ENCODE measurements around the gene SMYD3. TPM values are rescaled to one million over a fixed set of nuclear protein-coding genes. Genes with fewer than 3 reads are reported as not detected.
"Not testable (repeated sequence)": the region's sequence is repeated elsewhere in the genome, so short reads cannot be mapped to it uniquely, and the experiment has no call there.

The SMYD3 gene
- total RNA-seq, 4 donors from 2014 or later = 8.4 to 25.7 (median 14.4) TPM

GRCh38 chr1:246035060-246035541 lies 472.0 kb downstream of the SMYD3 start:
- no peak for TF ChIP-seq CTCF (IDR thresholded peaks at IDR 0.05)
- TF ChIP-seq POLR2A (IDR thresholded peaks at IDR 0.05) = no peak
- intact Hi-C loops (cut with DNase I; ENCODE audit: low total_unique reads) = no loop called here
- WGBS, 2 donors = 53 to 56% methylated on average over 11 of the region's 11 CpGs
- no peak for DNase-seq (ENCODE audit: low spot score in 2 of 2)
- no peak overlapping the region for H3K4me3 ChIP-seq (ENCODE audit: low read depth, poor library complexity, severe bottlenecking)

- intact Hi-C loops (cut with DNase I; ENCODE audit: low total_unique reads) = no loop called here
- TF ChIP-seq CTCF (IDR thresholded peaks at IDR 0.05) (no peak), POLR2A (IDR thresholded peaks at IDR 0.05) (no peak)
- H3K4me3 ChIP-seq (ENCODE audit: low read depth, poor library complexity, severe bottlenecking) = no peak overlapping the region
- no peak for DNase-seq (ENCODE audit: low spot score in 2 of 2)
- WGBS, 2 donors = 76 to 82% methylated on average over 12 of the region's 12 CpGs
Measured at GRCh38 chr1:246034630-246035029, 472.4 kb downstream of the SMYD3 start.

GRCh38 chr1:246032984-246033383 lies 474.1 kb downstream of the SMYD3 start:
- WGBS, 2 donors = 95 to 97% methylated on average over 1 of the region's 1 CpG
- intact Hi-C loops (cut with DNase I; ENCODE audit: low total_unique reads) = no loop called here

GRCh38 chr1:246032031-246032551 lies 475.0 kb downstream of the SMYD3 start:
- intact Hi-C loops (cut with DNase I; ENCODE audit: low total_unique reads) = no loop called here
- no peak overlapping the region for H3K4me3 ChIP-seq (ENCODE audit: low read depth, poor library complexity, severe bottlenecking)
- DNase-seq (ENCODE audit: low spot score in 2 of 2) = no peak
- TF ChIP-seq CTCF (IDR thresholded peaks at IDR 0.05) (no peak), POLR2A (IDR thresholded peaks at IDR 0.05) (no peak)
- WGBS, 2 donors = 73 to 85% methylated on average over 3 of the region's 3 CpGs

More at GRCh38 chr1:246032984-246033383, 474.1 kb downstream of the SMYD3 start:
- TF ChIP-seq CTCF (IDR thresholded peaks at IDR 0.05) (no peak), POLR2A (IDR thresholded peaks at IDR 0.05) (no peak)
- H3K4me3 ChIP-seq (ENCODE audit: low read depth, poor library complexity, severe bottlenecking) = no peak overlapping the region
- no peak for DNase-seq (ENCODE audit: low spot score in 2 of 2)

- intact Hi-C loops (cut with DNase I; ENCODE audit: low total_unique reads) = no loop called here
- no peak overlapping the region for H3K4me3 ChIP-seq (ENCODE audit: low read depth, poor library complexity, severe bottlenecking)
- no peak for DNase-seq (ENCODE audit: low spot score in 2 of 2)
- 89 to 90% methylated on average over 1 of the region's 1 CpG for WGBS, 2 donors
- TF ChIP-seq POLR2A (IDR thresholded peaks at IDR 0.05) (no peak), CTCF (IDR thresholded peaks at IDR 0.05) (no peak)
Measured at GRCh38 chr1:246029616-246030015, 477.5 kb downstream of the SMYD3 start.

GRCh38 chr1:246024118-246024517 lies 483.0 kb downstream of the SMYD3 start:
- H3K4me3 ChIP-seq (ENCODE audit: low read depth, poor library complexity, severe bottlenecking); intact Hi-C loops (cut with DNase I; ENCODE audit: low total_unique reads); DNase-seq (ENCODE audit: low spot score in 2 of 2): not testable (repeated sequence)
- WGBS, 2 donors = 94 to 100% methylated on average over 1 of the region's 1 CpG
